BE2C (cell line): ENCODE data around the gene GMPPB.
"Not testable (repeated sequence)": the region's sequence is repeated elsewhere in the genome, so short reads cannot be mapped to it uniquely, and the experiment has no call there.

Source experiments
- DNase-seq: peaks from one replicate; pipeline ENCODE4 v3.0.0-alpha.2; 2020
- H3K27me3 ChIP-seq: fragments of 250-450 bp; sonication (Bioruptor Pico); 2 replicates; pipeline ENCODE4 v1.5.1; 2020; ENCODE audit warnings: mild to moderate bottlenecking
- H3K36me3 ChIP-seq: fragments of 250-450 bp; sonication (Bioruptor Pico); 2 replicates; pipeline ENCODE4 v1.5.1; 2020; ENCODE audit warnings: mild to moderate bottlenecking
- H3K4me1 ChIP-seq: fragments of 250-450 bp; sonication (Bioruptor Pico); 2 replicates; pipeline ENCODE4 v1.5.1; 2020
- H3K4me3 ChIP-seq: 2 replicates; pipeline ENCODE4 v1.5.1; 2011; ENCODE audit warnings: low read depth, low read length
- H3K9me3 ChIP-seq: fragments of 250-450 bp; sonication (Bioruptor Pico); 2 replicates; pipeline ENCODE4 v1.5.1; 2020
- CTCF ChIP-seq: IDR thresholded peaks from 2 replicates; pipeline ENCODE4 v1.5.1; 2012; ENCODE audit warnings: mild to moderate bottlenecking, low read depth, low read length

GMPPB gene

DNA sequence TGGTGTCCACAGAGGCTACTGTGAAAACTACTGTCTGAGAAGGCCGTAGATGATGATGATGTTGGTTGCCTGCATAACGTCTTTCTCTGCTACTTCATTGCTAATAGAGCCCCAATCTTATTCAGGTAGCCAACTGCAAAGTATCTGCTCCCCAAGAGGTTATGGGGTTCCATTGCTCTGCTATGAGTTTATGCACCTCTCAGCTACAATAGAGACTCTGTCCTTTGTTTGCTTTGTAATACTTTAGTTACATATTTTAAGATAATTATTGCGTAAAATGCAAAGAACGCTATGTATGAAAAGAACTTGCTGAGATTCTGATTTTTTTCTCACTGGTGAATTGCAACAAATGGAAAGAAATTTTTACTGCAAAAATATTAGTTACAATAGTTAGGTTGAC, 27.8 kb upstream of the GMPPB start:
- Histone ChIP-seq H3K4me3 (no peak overlapping the region), H3K27me3 (no peaks in the 10 kb centered on the region), H3K4me1 (no peaks in the 10 kb centered on the region), H3K9me3 (no peaks in the 10 kb centered on the region), H3K36me3 (no peaks in the 10 kb centered on the region; the same call in 1 of the 2 replicates)
- no peak for TF ChIP-seq CTCF
- no peak for DNase-seq

- Histone ChIP-seq H3K4me3 (no peak overlapping the region), H3K9me3 (no peaks in the 10 kb centered on the region), H3K36me3 (no peaks in the 10 kb centered on the region; the same call in 1 of the 2 replicates), H3K4me1 (no peaks in the 10 kb centered on the region), H3K27me3 (no peaks in the 10 kb centered on the region)
- no peak for TF ChIP-seq CTCF
- no peak for DNase-seq
Observed at GRCh38 chr3:49750056-49750455, 26.3 kb upstream of the GMPPB start.

DNA sequence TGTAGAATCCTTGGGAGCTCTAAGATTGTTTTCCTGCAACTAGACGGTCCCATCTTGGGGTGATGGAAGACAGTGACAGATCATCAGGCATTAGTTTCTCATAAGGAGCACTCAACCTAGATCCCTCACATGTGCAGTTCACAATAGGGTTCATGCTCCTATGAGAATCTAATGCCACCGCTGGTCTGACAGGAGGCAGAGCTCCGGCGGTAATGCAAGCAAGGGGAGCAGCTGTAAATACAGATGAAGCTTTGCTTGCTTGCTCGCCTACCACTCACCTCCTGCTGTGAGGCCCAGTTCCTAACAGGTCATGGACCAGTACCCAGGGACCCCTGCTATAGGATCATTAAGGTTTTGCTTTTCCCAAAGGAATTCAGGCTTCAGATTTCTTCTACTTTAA, 25.1 kb upstream of the GMPPB start:
- not testable (repeated sequence) for H3K4me1 ChIP-seq

DNA sequence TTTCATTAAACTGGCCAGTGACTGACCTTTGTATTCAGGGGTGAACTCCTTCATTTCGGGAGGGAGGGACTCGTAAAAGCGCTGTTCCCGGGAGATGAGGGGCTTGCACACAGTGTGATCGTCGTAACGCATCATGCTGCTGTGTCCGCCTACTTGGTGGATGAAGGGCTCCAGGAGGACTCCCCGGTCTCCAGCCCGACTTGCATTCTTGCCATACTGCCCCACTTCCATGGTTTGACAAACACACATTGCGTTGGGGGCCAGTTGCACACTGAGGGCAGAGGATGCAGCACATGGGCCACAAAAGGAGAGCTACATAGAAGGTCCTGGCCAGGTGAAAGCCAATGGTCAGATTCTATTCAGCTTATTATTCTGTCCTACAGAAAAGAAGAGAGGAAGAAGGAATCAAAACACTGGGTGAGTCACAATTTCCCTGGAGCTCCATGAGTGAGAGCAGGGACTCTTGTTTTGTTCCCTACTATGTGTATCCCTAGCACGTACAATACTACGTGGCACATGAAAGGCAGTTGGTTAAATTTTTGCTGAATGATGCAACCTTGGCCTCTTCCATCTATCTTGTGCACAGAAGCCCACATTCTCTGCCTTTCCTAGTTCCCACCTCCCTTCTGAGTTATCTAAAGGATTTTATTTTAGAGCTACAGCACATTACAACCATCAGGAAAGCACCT, 24.2 kb upstream of the GMPPB start:
- no peaks in the 10 kb centered on the region; the same call in 1 of the 2 replicates for H3K36me3 ChIP-seq
- DNase-seq, result no peak
- no peak overlapping the region for H3K4me3 ChIP-seq
- no peaks in the 10 kb centered on the region for H3K9me3 ChIP-seq
- no peaks in the 10 kb centered on the region for H3K4me1 ChIP-seq
- TF ChIP-seq CTCF, result no peak
- no peaks in the 10 kb centered on the region for H3K27me3 ChIP-seq

More for the DNA sequence above, 25.1 kb upstream of the GMPPB start:
- H3K4me3 ChIP-seq, H3K27me3 ChIP-seq, H3K36me3 ChIP-seq, H3K9me3 ChIP-seq, DNase-seq: not testable (repeated sequence)

DNA sequence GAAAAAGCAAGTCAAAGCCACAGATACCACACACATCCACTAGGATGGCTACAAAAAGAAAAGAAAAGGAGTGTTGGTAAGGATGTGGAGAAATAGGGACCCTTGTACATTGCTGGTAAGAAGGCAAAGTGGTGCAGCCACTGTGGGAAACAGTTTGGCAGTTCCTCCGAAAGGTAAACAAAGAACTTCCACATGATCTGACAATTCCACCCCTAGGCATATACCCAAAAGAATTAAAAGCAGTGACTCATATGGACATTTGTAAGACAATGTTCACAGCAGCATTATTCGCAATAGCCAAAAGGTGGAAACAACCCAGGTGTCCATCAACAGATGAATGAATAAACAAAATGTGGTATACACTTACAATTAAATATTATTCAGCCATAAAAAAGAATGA, 22.2 kb upstream of the GMPPB start:
- Histone ChIP-seq H3K4me1 (no peaks in the 10 kb centered on the region), H3K27me3 (no peaks in the 10 kb centered on the region), H3K4me3 (no peak overlapping the region), H3K36me3 (no peaks in the 10 kb centered on the region; the same call in 1 of the 2 replicates), H3K9me3 (no peaks in the 10 kb centered on the region)
- no peak for DNase-seq
- no peak for TF ChIP-seq CTCF

GRCh38 chr3:49740427-49740826, 16.7 kb upstream of the GMPPB start:
- DNase-seq, result no peak
- no peaks in the 10 kb centered on the region for H3K4me1 ChIP-seq
- H3K4me3 ChIP-seq, result no peak overlapping the region
- no peaks in the 10 kb centered on the region for H3K9me3 ChIP-seq
- H3K36me3 ChIP-seq, result peaks cover 12% of the 10 kb centered on the region
- TF ChIP-seq CTCF, result no peak
- no peaks in the 10 kb centered on the region for H3K27me3 ChIP-seq
